ENCODE measurements around the gene PHEX.

DNA sequence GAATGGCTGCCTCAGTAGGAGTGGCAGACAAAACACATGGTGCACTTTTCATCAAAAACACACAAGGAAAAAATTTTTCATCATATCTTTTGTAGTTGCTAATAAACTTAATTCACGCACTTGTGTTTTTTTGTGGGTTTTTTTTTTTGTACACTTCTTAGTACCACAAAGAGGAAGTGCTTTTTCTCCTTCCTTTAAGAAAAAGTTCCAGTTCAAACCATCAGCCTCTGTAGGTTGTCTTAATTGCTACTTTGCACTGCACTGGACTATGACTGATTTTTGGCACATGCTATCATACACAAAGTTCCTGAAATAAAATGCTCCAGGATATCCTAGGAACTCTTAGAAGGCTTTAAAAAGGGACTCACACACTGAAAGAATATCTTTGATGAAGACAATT is at the start of gene PHEX:
- TF ChIP-seq, protein P1, sequence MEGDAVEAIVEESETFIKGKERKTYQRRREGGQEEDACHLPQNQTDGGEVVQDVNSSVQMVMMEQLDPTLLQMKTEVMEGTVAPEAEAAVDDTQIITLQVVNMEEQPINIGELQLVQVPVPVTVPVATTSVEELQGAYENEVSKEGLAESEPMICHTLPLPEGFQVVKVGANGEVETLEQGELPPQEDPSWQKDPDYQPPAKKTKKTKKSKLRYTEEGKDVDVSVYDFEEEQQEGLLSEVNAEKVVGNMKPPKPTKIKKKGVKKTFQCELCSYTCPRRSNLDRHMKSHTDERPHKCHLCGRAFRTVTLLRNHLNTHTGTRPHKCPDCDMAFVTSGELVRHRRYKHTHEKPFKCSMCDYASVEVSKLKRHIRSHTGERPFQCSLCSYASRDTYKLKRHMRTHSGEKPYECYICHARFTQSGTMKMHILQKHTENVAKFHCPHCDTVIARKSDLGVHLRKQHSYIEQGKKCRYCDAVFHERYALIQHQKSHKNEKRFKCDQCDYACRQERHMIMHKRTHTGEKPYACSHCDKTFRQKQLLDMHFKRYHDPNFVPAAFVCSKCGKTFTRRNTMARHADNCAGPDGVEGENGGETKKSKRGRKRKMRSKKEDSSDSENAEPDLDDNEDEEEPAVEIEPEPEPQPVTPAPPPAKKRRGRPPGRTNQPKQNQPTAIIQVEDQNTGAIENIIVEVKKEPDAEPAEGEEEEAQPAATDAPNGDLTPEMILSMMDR (optimal IDR thresholded peaks at IDR 0.05 in 1 of 3, IDR thresholded peaks at IDR 0.05 in 1 of 3, conservative IDR thresholded peaks at IDR 0.05 in 1 of 3; ENCODE audit: extremely low read depth in 1 of 3, insufficient read depth in 2 of 3, low read length in 3 of 3), result no peak
- no peak for TF ChIP-seq EZH2 (IDR thresholded peaks at IDR 0.05; ENCODE audit: low read length)
